Right renal cortex interstitium (tissue), 3 donors: ENCODE measurements around the gene NAV2. TPM values are rescaled to one million over a fixed set of nuclear protein-coding genes. Genes with fewer than 3 reads are reported as not detected.

Experiments
- DNase-seq, 3 donors: peaks; one replicate each; pipeline ENCODE4 v3.0.0-alpha.2; 2013; ENCODE audit warnings: low read depth in 3 of 3, low spot score in 2 of 3
- polyA plus RNA-seq, 3 donors: library from polyadenylated mRNA; unstranded; fragments of 120-200 nt; gene quantifications; one replicate each; pipeline ENCODE4 v1.2.1, GENCODE V29; 2013; ENCODE audit not compliant: insufficient read length in 3 of 3

The NAV2 gene
- polyA plus RNA-seq, 3 donors = 32.9 to 38.0 (median 34.6) TPM

DNA sequence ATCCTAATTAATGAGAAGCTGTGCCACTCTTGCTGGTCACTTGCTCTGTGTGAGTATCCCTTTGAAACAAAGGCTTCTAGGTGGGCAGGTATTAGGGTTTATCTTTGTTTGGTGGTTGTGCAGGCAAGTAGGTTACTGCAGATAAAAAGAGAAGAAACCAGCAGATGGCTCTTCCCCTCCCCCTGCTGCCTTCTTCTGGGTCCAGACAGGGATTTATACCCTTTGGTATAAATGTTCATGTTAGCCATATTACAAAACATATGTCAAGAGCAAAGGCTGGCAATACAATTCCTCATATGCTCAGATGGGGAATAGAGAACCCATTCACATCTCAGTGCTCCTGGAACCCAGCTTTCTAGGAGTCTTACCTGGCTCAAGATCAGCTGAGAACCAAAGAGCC, 109.9 kb downstream of the NAV2 start:
- DNase-seq = no peak

DNA sequence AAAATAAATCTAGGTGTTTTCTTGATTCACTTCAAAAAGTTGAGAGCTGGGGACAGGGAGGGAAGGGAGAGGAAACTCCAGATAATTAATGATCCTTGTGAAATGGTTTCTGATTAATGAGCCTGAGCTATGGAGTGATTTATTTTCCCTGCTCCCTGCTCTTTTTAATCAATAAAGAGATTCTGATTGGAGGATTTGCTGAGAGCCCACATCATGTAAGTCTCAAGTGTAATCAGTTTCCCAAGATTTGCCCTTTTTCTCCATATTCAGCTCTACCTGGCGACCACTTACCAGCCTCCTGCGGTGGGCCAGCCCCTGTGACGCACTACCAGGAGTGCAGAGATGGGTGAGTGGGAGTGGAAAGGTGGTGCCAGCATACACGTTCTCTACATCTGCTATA, 114.0 kb downstream of the NAV2 start:
- DNase-seq = peak in 1 of 3 donors; percentile 39

DNA sequence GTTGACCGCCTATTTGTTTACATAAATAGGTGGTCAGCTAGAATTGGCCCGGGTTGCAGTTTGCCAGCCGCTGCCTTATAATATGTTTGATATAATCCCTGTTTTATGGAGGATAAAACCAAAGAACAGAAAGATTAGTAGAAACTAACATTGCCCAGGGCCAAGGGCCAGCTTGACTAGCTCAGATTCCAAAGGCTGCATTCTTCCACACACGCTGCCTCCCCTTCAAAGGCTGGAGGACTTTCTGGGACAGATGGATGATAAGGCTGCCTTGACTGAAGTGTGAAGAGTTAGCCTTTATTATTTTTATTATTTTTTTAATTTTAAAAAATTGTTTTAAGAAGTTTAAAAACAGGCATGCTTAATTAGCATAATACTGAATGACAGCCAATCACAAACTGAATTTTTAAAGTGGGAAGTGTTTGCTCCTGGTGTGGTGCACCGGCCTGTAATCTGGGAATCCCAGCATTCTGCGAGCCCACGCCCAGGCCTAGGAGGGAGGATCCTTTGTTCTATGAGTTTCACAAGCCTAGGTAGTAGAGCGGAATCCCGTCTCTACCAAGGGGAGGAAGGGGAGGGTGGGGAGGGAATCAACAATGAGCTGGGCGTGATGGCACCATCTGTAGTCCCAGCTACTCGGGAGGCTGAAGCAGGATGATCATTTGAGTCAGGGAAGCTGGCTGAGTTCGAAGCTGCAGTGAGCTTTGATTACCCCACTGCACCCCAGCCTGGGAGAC, 114.9 kb downstream of the NAV2 start:
- no peak for DNase-seq

DNA sequence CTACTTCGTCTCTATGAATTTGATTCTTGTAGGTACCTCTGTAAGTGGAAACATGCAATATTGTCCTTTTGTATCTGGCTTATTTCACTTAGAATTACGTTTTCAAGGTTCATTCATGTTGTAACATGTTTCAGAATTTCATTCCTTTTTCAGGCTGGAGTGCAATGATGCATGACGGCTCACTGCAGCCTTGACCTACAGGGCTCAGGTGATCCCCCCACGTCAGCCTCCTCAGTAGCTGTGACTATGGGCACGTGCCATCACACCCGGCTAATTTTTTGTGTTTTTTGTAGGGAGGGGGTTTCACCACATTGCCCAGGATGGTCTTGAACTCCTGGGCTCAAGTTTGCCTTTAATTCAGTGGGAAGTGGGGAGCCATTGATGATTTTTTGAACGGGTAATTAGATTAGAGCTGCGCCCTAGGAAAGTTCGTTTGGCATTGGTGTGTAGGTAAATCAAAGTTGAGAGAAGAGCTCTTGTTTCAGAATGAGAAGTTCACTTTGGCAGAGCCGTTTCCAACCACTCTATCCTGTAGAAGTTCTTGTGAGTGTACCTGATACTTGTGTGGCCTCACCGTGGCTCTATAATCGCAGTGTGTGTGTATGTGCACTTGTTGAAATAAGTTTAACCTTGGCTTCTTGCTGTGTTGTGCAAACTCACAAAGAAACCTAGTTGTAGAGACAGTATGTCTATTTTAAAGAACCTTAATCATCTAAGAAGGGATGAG, 115.9 kb downstream of the NAV2 start:
- no peak for DNase-seq

DNA sequence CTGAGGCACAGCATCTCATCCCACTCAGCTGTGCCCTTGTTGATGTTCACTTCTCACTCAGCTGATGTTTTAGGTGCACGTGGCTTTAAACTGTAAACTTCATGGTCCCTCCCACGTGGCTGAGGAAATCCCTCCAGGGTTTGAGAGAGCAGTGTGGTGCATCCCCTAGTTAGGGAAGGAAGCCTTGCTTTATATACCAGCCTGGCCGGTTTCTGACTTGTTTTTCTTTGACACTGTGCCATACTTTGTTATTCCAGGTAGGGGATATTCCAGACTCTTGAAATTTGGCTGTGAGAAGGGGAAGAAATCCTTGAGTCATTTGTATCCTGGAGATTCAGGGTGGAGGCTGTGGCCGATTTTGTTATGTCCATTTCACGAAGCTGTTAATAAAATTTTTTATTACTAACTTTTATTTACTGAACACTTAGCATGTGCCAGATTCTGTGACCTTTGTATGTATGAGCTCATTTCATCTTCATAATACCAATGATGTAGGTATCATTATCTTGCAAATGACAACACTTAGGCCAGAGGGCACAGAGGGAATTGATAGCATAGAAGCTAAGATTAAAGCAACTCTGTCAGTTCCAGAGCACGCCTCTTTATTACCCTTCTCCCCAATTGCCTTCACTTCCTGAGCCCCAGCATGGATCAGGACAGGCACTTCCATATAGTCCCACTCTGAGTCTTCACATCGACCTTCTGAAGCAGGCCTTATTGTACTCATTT, 116.6 kb downstream of the NAV2 start:
- DNase-seq = no peak

DNA sequence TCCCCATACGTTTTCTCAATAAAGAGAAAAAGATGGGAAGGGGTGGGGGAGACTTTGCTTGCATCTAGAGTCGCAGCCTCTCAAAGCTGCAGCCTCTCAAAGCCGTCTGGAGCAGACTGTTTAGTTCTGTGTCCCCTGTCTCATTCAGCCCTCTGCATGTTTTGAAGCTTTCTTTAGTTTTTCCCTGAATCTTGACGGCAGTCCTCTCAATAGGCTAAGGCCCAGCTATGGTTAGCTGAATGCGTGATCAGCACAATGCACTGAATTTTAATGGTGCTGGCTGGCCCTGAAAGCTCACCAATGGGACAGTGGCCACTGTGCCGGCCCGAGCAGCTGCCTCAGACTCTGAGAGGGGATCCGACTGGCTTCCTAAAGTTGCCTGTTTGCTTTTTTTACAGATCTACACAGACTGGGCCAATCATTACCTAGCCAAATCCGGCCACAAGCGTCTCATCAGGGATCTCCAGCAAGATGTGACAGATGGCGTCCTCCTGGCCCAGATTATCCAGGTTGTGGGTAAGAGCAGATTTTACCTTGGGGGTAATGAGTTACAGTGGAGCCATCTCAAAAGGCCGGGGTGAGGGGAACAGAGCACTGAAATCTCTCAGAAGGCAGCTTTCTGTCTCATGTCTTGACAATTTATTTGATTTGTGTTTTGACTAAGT, 119.6 kb downstream of the NAV2 start:
- DNase-seq = no peak

DNA sequence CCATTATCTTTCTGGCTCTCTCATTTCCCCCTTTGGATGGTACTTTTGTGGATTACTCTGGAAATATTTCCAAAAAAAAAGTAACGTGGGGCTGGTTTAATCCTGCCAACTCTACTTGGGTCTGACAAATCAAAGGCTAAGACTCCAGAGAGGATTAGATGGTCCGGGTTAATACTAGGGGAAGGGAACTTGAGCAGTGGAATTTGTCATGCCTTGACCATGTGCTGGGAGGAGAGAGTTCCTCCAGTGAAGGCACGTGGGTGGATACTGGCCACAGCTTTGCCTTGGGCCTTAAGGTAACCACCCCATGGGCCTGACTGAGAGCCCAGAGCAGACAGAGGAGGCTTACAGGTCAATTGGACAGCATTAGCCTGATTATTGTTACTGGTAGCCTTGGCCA, 120.3 kb downstream of the NAV2 start:
- no peak for DNase-seq

DNA sequence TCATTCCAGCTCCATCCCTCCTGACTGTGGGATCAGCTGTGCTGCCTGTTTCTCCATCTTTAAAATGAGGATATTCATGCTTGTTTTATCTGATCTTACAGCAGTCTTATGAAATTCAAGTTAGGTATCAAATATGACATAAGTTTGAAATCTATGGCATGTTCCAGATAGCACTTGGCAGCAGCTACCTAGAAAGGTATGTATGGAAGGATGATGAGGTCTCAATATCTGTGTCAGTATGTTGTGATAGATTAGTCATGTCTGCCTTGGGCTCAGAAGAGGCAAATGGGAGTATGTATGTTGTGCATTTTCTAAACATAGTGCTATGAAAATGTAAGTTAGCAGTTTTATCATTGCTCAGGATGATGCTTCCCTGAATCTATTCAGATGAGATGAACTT, 122.1 kb downstream of the NAV2 start:
- no peak for DNase-seq

DNA sequence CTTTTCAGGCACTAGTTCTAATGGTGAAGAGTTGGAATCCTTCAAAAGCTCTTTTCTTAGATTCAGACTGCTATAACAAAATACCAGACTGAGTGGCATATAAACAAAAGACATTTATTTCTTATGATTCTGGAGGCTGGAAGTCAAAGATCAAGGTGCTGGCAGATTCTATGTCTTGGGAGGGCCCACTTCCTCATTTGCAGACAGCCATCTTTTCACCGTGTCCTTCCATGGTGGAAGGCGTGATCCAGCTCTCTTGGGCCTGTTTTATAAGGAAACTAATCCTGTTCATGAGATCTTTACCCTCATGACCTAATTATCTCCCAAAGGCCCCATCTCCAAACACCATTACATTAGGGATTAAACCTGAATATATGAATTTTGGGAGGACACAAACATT, 124.0 kb downstream of the NAV2 start:
- DNase-seq = no peak

DNA sequence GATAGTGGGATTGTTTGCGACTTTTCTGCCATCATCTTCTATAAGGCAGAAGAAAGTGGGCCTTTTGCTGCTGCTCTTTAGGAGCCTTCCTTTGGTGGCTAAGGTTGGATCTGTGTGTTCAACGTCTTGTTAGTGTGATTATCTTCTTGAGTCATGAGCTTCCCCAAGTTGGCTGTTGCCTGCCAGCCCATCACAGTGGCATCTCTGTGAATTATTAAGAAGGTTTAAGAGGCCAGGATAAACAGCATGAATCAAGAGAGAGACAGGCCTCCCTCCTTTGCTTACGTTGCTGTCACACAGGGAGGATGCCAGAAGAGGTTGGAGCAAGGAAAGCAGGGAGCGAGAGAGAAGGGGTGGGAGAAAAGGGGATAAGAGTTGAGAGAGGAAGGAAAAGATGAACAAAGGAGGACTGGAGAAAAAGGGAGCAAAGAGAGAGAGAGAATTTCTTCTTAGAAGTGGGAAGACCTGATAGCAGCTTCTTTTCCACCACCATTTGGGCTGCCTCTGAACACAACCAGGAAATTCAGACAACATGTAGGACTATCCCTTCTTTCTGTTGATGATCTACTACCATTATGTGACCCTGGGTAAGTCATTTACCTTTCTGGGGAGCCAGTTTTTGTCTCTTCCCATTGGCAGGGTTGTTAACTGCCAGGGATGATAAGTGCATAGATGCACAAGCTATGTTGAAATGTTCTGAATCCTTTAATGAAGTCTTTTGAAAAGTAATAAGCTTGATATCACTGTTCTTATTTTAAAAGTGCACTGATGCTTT, 126.5 kb downstream of the NAV2 start:
- no peak for DNase-seq

DNA sequence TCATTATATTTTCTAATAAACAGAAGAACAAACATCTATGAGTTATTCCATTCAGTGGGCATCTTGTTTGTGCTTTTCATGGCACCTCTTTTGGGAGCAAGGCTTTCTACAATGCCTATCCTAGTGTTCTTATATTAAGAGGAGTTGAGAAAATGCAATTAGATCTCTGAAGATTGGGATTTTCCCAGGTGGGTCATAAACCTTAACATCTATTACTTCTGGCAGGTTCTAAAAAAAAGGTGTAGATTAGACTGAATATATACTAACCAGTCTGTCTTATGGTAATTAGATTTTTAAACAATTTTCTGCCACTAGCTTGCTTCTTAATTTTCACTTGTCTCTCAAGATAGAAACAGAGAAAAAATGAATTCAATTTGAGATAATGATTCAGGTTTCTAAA, 128.3 kb downstream of the NAV2 start:
- DNase-seq = no peak

DNA sequence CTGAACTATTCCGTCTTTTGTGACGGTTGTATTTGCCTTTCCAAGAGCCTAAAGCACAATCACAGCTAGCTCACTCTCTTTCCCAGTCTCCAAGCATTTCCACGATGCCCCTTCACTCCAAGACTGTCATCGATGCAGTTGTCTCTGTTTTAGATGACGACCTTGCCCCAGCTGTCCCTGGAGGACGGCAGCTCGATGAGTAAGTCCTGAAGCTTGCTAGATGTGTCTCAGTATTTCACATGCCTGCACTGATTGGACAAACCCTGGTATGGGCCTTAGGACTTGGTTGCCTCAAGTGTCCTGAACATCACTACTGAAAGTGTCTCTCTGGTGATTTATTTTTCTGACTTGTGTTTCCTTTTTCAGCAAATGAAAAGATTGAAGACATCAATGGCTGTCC, 129.9 kb downstream of the NAV2 start:
- no peak for DNase-seq

DNA sequence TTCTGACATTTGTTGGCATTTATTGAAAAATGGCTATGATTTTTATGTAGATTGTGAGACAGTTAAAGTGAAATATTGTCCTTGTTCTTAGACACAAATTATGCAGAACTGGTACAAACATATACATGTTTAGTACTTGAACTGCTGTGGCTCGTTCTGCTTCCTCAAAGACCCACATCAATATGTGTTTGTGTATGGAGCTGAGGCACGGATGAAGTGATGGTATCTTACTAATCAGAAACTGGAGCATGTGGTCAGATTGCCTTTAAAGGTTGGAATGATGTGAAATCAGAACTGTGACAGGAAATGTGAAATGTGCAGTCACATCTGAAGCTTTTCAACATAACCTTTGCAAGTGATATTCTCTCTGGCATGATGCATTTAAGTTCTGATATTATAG, 130.4 kb downstream of the NAV2 start:
- DNase-seq = no peak

DNA sequence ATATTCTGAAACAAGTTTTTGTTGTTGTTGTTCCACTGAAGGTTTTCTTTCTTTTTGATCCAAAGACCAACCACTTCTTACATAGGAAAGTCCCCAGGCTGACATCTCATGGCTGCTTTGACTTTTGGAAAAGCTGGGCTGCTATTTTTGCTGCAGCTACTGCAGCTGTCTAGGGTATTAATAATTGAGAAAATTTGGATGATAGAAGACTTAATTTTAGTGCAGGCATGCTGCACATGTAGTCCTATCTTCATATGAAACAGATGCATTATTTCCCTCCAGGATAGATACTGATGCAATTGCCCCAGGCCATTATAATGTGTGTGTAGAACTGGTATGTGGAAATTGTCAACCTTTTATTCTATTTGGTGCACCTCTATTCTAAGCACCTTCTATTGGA, 131.4 kb downstream of the NAV2 start:
- no peak for DNase-seq

DNA sequence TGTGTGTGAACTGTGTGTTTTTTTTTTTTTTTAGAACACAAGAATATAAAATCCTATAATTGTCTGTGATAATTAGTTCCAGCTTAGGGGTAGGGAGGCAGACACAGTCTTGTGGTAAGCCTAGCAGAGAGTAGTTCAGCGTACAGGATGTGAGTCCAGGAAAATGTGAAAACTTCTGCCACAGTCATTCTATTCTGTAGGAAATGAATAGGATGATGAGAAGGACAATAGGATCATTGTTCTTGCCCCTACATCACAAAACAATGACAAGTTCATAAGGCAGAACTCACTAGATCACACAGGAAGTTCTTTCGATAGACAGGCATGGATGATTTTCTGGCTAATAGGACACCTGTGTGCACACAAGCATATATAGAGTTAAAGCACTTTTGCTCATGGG, 132.2 kb downstream of the NAV2 start:
- DNase-seq = no peak

DNA sequence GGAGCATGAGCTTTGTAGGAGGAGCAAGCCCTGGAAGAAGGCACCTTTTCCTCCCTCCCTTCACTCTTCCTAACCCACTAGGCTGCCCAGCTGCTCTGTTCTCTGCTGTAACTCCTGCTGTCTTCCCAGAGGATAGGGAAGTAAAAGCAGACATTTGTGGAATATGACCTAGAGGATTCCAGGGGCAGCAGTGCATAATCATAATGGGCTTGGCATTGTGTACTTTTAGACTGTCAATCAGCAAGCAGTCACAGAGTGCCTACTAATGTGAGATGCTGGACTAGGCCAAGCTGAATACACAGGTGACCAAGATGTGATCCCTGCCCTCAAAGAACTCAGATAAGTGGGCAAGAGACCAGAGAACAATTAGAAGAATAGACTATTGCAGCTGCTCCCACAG, 133.0 kb downstream of the NAV2 start:
- no peak for DNase-seq

DNA sequence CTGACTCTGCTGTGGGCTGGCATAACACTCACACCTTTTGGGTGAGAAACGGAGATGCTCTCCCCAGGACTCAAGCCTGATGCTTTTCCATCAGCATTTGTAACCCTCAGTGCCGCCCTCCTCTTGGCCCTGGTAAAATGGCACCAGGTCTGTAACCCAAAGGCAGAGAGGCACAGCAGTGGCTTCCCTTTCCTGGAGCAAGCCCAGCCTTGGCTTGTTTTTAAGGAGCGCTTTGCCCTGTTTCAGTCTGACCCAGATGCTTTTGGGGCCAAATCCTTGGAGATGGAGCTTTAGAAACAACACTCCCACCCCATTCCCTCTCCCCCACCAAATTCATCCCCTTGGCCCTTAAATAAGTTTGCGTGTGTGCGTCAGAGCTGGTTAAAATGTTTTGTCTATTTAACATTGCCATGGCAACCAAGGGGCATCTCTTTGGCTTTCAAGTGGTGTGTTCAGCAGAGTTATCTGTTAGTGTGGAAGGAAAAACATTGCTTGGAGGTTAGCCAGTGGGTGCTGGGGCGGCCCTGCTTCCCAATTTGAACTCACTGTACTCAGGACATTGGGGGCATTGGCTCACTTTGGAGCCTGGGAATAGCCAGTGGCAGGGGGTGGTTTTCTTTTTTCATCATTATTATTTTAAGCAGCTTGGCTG, 134.1 kb downstream of the NAV2 start:
- no peak for DNase-seq

DNA sequence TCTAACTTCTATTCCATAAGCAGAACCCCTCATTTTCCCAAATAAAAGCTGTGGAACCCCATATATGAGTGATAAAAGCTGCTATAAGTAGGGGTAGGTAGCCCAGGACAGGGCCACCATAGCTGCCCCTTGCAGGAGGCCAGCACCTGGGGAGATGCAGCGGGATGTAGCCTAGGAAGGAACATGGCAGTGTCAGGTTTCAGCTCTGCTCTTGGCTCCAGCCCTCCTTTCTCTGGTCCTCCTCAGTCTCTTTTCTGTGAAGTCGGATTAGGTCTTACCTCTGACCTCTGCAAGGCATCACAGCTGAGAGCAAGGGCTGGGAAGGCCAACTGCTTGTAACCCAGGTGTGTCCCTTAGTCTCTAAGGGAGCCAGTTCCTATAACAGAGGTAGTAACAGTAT, 135.6 kb downstream of the NAV2 start:
- DNase-seq = no peak

DNA sequence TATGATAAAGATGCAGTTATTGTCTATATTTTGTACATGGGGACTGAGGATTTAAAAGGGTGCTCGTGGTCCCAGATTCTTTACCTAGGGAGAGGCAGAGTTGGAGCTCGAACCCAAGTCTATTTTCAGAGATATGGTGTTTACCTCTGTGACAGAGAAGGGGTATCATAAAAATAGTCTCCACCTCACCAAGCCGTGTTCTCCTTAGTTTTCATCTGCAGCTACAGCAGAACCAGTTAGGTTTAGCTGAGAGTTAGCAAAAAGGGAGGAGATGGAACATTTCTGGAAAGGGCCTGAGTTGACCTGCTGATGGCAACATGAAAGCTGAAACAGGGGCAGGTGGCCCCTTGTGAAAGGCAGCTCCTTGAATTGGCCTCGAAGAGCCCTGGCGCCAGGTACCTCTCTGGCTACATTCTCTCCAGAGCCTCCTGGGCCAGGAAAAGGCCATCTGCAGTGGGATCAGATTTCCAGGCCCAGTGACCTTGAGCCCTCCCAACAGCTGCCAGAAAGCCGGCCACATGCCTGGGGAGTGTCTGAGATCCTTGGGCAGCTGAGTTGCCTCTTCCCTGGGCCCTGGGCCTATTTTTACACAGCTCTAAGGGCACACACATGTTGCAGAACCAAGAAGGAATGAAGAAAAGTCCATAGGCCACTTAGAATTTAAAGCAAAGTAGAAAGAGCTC, 136.6 kb downstream of the NAV2 start:
- no peak for DNase-seq
